Fibroblast of villous mesenchyme (primary cell): Measurements from ENCODE around the gene HSPA4. TPM values are rescaled to one million over a fixed set of nuclear protein-coding genes. Genes with fewer than 3 reads are reported as not detected.

Experiments used
- DNase-seq: peaks from one replicate; pipeline ENCODE4 v3.0.0-alpha.2; 2010; ENCODE audit warnings: low read depth
- H3K4me3 ChIP-seq: 2 replicates; pipeline ENCODE4 v1.5.1; 2011; ENCODE audit warnings: low read depth, mild to moderate bottlenecking, low read length
- small RNA-seq: library from RNA; depleted of rRNA; stranded (forward); fragments of <200 nt; gene quantifications from one replicate; pipeline ENCODE3, GENCODE V24; 2012
- total RNA-seq: library from RNA; depleted of rRNA; stranded (reverse); fragments of >200 nt; gene quantifications from 2 replicates; pipeline ENCODE4 v1.2.3, GENCODE V29; 2012
- TF ChIP-seq, protein P1 (sequence below): IDR thresholded peaks from 2 replicates; pipeline ENCODE4 v1.5.1; 2012; ENCODE audit warnings: low read depth, mild to moderate bottlenecking, low read length; ENCODE audit not compliant: insufficient read depth

Gene HSPA4
- total RNA-seq, 1 donor = 187 TPM

GRCh38 chr5:133154274-133155075 lies 102.7 kb downstream of the HSPA4 start:
- no peak for DNase-seq
- H3K4me3 ChIP-seq = no peak overlapping the region
- TF ChIP-seq, protein P1, sequence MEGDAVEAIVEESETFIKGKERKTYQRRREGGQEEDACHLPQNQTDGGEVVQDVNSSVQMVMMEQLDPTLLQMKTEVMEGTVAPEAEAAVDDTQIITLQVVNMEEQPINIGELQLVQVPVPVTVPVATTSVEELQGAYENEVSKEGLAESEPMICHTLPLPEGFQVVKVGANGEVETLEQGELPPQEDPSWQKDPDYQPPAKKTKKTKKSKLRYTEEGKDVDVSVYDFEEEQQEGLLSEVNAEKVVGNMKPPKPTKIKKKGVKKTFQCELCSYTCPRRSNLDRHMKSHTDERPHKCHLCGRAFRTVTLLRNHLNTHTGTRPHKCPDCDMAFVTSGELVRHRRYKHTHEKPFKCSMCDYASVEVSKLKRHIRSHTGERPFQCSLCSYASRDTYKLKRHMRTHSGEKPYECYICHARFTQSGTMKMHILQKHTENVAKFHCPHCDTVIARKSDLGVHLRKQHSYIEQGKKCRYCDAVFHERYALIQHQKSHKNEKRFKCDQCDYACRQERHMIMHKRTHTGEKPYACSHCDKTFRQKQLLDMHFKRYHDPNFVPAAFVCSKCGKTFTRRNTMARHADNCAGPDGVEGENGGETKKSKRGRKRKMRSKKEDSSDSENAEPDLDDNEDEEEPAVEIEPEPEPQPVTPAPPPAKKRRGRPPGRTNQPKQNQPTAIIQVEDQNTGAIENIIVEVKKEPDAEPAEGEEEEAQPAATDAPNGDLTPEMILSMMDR = no peak

DNA sequence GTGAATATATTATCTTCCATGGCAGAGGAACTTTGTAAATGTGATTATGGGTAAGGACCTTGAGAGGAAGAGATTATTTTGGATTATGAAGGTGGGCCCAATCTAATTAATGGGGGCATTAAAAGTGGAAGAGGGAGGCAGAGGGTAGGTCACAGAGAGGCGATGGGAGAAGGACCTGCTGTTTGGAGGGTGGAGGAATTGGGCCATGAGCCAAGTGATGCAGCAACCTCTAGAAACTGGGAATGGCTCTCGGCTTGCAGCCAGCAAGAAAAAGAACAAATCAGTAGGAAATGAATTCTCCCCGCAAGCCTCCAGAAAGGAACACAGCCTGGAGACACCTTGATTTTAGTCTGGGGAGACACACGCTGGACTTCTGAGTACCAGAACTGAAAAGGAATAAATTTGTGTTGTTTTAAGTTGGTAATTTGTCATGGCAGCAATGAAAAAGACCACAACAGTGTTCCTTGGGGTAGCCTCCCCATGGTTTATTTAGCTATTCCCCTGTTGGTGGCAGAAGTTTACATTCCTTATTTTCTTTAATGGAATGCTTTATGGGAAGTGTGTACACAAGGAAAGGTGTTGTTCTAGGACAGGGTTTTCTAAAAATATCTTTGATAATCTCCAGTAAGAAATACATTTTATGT lies 103.6 kb downstream of the HSPA4 start:
- no peak overlapping the region for H3K4me3 ChIP-seq
- no peak for DNase-seq
- TF ChIP-seq, protein P1 = no peak

Small RNA genes within 50 kb of the gene (small RNA-seq; reads per million reads assigned to genes)
- not detected for gene AC113410.1
- gene AC113410.3 = not detected

Other genes starting within 250 kb of the HSPA4 start
- under 0.01 TPM in 2 replicates for gene SOWAHA, start 238.7 kb upstream of the HSPA4 start, total RNA-seq
- gene SHROOM1, start 221.4 kb upstream of the HSPA4 start, total RNA-seq = 6.1 and 6.5 TPM in 2 replicates
- gene GDF9, start 185.5 kb upstream of the HSPA4 start, total RNA-seq = not detected in 2 replicates
- gene UQCRQ, start 185.4 kb upstream of the HSPA4 start, total RNA-seq = 134 and 179 TPM in 2 replicates
- gene LEAP2, start 178.3 kb upstream of the HSPA4 start, total RNA-seq = under 0.01 and 0.32 TPM in 2 replicates
- 74.1 and 95.0 TPM in 2 replicates for gene AFF4, start 88.4 kb upstream of the HSPA4 start, total RNA-seq
- 11.0 and 25.5 TPM in 2 replicates for gene ZCCHC10, start 25.5 kb upstream of the HSPA4 start, total RNA-seq